NCI-H2227 treated with DMSO at 0.1 percent for 48 hours (cell line): ENCODE results near the gene TTC21A.

Experiments used
- DNase-seq: peaks from one replicate; lab custom pipeline; 2025; lab: John Stamatoyannopoulos, UW

Gene TTC21A

GRCh38 chr3:39099242-39099641, 8.2 kb upstream of the TTC21A start:
- no peak for DNase-seq

GRCh38 chr3:39099738-39100499, 7.6 kb upstream of the TTC21A start:
- DNase-seq = no peak

- no peak for DNase-seq
Observed at GRCh38 chr3:39100500-39100886, 7.0 kb upstream of the TTC21A start.

- no peak for DNase-seq
Observed at GRCh38 chr3:39101022-39101689, 6.3 kb upstream of the TTC21A start.

- no peak for DNase-seq
Observed at GRCh38 chr3:39102504-39103323, 4.8 kb upstream of the TTC21A start.

- no peak for DNase-seq
Observed at GRCh38 chr3:39103324-39103693, 4.2 kb upstream of the TTC21A start.

GRCh38 chr3:39103791-39104552, 3.5 kb upstream of the TTC21A start:
- DNase-seq = no peak

- no peak for DNase-seq
Observed at GRCh38 chr3:39104961-39105686, 2.4 kb upstream of the TTC21A start.

GRCh38 chr3:39105687-39106063, 1.8 kb upstream of the TTC21A start:
- DNase-seq = no peak

- DNase-seq = no peak
Observed at GRCh38 chr3:39106281-39106811, 1.1 kb upstream of the TTC21A start.

GRCh38 chr3:39106851-39107387, 561 bp upstream of the TTC21A start:
- no peak for DNase-seq

GRCh38 chr3:39108200-39108710, 775 bp downstream of the TTC21A start:
- DNase-seq = no peak

GRCh38 chr3:39109086-39109485, 1.6 kb downstream of the TTC21A start:
- DNase-seq = no peak

GRCh38 chr3:39110041-39110639, 2.7 kb downstream of the TTC21A start:
- DNase-seq = no peak

GRCh38 chr3:39112113-39112512, 4.6 kb downstream of the TTC21A start:
- DNase-seq = no peak

GRCh38 chr3:39112535-39112934, 5.1 kb downstream of the TTC21A start:
- no peak for DNase-seq

GRCh38 chr3:39113291-39113690, 5.8 kb downstream of the TTC21A start:
- DNase-seq = no peak

- no peak for DNase-seq
Observed at GRCh38 chr3:39114456-39114855, 7.0 kb downstream of the TTC21A start.

GRCh38 chr3:39115870-39116269, 8.4 kb downstream of the TTC21A start:
- no peak for DNase-seq

- no peak for DNase-seq
Observed at GRCh38 chr3:39118079-39118478, 10.6 kb downstream of the TTC21A start.
